ENCODE results near the gene KCNK15.
"Not testable (repeated sequence)": the region's sequence is repeated elsewhere in the genome, so short reads cannot be mapped to it uniquely, and the experiment has no call there.

The KCNK15 gene

DNA sequence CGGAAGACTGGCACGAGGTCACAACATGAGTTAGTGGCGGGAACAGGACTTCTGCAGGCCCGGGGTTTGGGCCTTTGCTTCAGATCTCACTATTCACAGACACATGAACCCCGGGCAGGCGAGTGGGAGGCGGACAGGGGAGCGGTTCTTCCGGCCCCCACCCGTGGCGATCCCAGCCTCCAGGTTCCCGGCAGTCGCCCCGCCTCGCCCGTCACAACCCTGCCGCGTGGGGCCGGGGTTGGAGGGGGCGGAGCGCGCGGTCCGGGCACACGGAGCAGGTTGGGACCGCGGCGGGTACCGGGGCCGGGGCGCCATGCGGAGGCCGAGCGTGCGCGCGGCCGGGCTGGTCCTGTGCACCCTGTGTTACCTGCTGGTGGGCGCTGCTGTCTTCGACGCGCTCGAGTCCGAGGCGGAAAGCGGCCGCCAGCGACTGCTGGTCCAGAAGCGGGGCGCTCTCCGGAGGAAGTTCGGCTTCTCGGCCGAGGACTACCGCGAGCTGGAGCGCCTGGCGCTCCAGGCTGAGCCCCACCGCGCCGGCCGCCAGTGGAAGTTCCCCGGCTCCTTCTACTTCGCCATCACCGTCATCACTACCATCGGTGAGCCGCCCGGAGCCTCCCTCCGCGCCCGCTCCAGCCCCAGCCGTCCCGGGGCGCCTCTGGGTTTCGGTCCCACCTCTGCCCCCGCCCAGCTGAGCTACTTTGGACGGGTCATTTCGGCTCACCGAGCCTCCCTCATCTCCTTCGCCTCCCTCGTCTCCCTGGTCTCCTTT lies at the start of gene KCNK15:
Gene KCNK15, plus strand, starts transcription at position 268 of the 769 bp plus-strand sequence. Its CDS starts 46 bp downstream, at position 314.
- DNase-seq (ENCODE audit: low spot score), result no peak

DNA sequence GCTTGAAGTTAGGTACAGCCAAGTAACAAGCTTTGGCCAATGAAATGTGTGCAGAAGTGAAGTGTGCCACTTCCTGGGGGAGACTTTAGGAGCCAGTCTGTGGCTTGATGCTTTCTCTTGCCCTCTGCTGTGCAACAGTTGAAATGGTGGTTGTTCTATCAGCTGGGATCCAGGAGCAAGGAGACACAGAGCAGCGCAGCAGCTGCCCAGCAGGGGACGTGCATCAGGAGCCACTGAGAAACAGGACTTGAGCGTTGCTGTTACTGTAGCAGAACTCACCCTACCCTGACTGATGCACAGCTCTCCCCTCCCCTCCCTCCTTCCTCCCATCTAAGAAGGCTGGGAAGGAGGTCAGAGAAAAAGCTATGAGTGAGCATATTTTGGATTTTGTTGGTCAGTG lies 49.4 kb upstream of the KCNK15 start:
- DNase-seq (ENCODE audit: low spot score), result no peak

DNA sequence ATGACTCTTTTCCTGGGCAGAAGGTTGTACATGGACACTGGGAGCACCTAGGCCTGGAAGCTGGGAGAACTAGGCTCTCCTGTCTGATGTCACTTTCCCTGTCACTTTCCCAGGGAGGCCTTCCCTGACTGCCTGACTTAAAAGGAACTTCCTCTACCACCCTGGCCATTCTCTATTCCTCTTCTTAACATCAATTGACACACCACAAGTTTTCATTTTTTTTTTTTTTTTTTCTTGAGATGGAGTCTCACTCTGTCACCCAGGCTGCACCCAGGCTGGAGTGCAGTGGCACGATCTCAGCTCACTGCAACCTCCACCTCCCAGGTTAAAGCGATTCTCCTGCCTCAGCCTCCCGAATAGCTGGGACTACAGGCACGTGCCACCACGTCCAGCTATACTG lies 48.6 kb upstream of the KCNK15 start:
- not testable (repeated sequence) for DNase-seq (ENCODE audit: low spot score)

DNA sequence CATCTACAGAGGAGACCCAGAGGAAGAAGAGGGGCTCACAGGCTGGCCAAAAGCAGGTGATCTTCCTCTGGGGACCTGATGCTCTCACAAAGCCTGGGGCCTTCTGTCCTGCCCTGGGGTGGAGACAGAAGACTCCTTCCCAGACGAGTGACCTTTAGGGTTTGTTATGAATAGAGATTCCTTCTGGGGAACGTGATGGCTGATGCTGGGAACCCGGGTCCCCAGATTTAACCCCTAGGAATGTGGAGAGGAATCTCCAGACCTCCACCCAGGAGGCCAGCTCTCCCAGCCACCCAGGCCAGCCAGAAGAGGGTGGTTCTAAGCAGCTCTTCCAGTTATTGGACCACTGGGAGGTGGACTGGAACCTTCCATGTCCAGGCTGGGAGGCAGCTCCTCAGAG lies 47.3 kb upstream of the KCNK15 start:
- DNase-seq (ENCODE audit: low spot score), result no peak

DNA sequence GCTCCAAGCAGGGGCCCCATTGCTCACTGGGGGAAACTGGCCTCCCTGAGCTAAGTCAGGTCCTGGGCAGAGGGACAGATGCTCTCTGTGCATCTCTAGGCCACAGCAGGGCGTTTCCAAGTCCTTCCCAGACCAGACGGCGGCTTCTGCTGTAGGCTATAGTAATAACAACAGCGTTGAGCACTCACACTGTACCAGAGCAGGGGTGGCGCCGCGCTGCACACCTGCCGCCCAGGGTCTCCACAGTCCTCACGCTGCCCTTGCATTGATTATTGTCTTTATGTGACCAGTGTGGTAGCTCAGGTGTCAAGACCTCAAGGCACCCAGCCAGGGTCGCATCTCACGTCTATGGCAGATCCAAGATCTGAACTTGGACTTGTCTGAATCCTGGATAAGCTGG lies 45.4 kb upstream of the KCNK15 start:
- DNase-seq (ENCODE audit: low spot score), result no peak

DNA sequence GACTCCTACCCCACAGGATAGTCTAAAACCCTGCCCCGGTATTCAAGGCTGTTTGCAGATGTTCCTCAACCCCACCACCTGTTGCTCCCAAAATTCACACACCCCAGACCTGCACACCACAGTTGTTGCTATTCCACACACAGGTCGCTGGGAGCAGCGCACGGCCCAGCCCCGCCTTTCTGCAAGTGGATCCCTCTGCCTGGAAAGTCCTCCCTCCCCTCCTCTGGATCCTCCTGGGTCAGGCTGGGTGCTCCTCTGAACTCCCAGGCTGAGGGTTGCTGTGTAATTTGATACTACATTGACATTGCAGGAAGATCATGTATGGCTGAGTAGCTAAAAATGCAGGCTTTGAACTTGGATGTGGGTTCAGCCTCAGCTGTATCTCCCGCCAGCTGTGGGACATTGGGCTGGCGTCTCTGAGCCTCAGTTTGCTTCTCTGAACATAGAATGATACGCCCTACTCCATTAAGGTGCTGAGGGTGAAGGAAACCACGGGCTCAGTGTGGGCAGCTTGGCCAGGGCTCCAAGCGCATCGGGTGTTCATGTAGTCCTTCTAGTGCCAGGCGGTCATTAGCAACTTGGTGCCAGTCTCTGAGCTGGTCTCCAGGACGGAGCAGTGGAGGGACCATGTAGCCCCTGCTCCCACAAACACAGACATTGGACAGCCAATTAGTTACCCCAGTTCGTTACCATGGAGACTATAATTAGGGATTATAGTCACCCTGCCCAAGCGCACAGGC lies 44.4 kb upstream of the KCNK15 start:
- no peak for DNase-seq (ENCODE audit: low spot score)

DNA sequence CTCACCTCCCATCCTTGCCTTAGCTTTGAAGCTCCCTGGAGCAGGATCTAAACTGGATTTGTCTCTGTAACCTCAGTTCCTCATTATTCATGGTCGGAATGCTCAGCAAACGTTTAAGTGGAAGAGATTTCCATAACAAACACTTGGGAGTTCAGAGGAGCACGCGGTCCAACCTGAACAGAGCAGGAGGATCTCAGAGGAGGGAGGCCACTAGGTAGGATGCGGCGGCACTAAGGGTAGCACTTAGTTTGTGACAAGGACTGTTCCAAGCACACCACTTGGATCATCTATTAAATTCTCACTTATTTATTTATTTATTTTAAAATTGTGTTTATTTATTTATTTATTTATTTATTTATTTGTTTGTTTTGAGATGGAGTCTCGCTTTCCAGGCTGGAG lies 43.8 kb upstream of the KCNK15 start:
- DNase-seq (ENCODE audit: low spot score), result no peak

DNA sequence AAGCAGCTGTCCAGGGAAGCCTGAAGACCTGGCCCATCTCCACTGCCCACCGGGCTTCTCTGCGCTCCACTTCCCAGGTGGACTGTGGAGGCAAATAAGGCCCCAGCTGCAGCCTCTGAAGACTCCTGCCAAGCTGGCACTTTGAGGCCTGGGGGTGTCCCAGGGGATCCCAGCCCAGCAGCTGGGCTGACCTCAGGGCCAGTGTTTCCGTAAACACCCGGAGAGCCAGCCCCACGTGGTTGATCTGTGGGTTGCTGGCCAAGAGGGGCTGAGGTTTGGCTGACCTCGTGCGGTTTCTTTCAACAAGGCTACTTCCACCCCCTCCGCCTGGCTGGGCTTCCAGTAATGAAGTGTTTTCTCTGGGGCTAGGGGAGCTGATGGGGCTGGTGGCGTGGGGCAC lies 42.9 kb upstream of the KCNK15 start:
- DNase-seq (ENCODE audit: low spot score), result no peak

DNA sequence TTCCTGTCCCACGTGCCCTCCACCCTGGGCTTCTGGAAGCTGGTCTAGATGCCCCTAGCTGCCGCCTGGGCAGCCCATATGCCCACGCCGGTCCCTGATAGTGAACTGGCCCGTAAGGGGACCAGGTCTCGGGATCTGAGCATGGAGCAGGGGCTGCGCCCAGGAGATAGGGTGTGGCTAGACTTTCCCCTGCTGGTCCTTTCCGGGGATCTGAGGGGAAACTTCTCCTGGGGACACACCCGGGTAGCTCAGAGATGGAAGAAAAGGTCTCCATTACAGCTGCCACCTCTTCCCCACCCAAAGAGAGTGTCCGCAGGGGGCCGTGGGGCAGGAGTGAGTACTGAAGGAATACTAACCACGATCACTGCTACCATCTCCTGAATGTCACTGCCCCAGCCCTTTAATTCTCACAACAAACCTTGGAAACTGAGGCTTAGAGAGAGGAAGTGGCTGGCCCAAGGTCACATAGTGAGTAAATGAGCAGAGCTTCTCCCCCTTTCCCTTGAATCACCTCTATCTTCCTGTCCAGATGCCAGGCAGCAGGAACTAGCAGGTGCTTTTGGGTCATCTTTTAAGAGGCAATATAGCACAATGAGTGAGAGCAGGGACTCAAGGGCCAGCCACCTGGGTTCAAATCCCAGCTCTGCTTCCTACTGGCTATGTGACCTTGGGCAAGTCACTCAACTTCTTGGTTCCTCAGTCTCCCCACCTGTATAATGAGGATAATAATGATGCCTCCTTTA lies 42.3 kb upstream of the KCNK15 start:
- no peak for DNase-seq (ENCODE audit: low spot score)

DNA sequence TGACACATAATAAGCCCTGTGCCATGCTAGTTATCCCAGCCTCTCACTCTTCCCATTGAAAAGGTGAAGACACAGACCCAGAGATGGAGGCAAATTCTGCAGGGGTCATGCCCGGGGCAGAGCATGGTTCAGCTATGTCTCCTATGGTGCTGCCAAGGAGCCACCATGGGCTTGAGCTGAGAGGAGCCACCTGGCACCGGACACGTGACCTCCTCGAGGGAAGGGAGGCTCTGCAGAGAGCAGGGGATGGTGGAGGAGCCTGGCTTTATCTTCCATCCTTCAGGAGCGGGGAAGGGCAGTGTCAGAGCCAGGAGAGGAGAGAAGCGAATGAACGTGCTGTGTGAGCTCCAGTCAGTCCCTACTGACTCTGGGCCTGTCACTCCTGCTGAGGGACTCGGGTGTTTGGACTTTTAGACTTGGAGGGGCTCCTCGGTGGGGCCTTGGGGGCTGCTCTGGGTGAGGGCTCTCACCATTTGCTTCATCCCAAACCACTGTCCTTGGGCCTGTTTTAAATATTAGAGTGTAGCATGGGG lies 41.6 kb upstream of the KCNK15 start:
- DNase-seq (ENCODE audit: low spot score), result no peak

DNA sequence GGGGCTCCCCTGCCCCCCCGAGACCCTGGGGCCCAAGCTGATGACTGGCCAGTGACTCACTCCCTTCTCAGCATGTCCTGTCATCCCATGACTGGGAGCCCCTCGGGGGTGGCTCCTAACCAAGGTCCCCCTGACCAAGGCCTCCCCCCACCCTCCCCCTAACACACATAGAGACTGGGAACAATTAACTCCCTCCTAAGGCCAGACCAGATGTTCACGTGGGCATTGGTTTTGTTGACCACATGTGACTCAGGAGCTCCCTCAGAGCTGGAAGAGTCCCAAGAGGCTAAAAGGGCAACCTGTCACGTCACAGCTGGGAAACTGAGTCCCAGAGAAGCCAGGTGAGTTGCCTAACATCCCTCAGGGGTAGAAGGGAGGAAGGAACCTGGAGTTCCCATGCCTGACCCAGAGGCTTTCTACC lies 41.1 kb upstream of the KCNK15 start:
- DNase-seq (ENCODE audit: low spot score), result no peak

DNA sequence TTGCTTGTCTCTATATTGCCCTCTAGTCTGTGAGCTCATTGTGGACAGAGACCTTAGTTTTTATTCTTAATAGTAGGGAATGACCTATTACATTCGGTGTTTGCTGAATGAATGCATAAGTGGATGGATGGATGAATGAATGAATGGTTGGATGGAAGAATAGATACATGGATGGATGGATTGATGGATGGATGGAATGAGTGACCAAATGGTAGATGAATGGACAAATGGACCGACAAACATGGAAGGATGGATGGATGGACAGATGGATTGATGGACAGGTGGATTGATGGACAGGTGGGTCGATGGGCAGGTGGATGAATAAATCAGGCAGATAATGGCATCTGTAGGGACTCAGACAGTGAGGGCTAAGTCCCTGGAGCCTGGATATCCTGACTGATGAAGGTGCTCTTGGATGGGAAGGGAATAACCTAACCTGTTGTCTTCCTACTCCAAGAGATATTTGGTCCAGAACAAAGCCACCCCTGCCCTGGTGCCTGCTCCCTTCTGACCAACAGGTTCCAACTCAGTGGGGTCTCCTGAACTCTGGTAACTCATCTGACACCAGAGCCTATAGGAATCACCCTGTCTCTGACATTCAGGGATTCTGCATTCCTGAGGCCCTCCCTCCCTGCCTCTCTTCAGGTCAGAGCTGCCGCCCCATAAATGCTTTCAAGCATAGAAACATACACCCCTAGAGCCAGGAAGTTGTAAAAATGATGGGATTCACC lies 40.1 kb upstream of the KCNK15 start:
- DNase-seq (ENCODE audit: low spot score), result no peak

DNA sequence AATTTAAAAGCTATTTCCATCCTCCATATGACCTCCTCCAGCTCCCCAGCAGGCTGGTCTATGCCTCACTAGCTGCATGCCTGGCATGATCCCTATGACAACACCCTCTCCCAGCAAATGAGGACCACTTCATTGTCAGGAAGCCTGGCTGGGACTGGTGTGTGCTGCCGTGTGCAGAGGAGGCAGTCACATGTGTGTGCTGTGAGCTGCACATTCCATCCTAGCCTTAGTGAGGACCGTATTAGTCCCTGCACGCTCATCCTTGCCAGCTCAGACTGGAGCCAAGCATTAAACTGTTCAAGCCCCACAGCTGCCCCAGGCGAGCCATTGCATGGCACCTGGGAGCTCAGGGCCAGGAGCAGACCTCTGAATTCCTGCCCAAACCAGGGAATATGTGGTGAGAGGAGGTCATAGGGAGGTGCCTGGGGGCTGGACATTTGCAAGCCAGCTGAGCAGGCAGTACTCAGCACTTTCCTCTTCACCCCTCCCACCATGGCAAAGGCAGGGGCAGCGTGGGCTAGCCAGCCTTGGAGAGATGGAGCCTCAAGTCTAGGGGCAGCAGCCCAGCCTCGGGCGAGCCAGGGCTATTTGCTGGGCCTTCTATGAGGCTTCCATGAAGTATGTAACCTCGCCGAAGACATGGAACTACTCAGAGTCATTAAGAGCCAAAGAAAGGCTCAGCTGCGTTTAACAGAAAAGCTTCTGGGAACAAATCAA lies 39.2 kb upstream of the KCNK15 start:
- no peak for DNase-seq (ENCODE audit: low spot score)

DNA sequence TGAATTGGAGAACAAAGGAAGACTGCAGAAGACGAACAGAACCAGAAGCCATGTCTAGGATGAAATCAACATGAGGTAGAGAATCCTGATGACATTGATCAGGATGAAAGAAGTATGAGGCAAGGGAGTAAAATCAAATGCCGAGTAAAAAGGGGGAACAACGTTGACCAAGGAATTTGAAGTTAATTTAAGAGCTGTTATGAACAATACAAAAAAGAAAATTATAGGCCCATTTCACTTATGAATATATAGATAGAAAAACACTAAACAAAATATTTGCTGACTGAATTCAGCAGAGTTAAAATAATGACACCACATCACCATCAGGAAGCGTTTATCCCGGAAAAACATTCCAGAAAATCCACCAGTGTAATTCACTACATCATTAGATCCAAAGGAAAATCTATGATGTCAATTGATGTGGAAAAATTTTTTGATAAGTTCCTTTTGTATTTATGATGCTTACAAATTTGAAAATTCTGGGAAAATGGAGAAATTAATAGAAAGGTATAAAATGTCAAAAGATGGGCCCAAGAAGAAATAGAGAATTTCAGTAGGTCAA lies 38.6 kb upstream of the KCNK15 start:
- no peak for DNase-seq (ENCODE audit: low spot score)

DNA sequence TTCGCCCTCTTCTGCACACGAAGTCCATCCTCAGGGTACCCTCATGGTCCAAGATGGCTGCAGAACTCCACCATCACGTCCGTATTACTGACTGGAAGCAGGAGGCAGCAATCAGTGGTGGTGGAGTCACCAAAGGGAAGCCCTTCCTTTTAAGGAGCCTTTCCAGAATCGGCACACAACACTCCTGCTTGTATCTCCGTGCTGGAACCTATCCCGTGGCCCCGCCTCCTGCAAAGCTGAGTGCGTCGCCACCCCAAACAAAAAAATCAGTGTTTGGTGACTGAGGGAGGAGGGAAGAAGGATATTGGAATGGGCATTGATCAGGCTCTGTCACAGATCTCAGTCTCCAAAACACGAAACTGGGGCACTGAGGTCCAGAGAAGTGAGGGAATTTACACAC lies 36.3 kb upstream of the KCNK15 start:
- no peak for DNase-seq (ENCODE audit: low spot score)

DNA sequence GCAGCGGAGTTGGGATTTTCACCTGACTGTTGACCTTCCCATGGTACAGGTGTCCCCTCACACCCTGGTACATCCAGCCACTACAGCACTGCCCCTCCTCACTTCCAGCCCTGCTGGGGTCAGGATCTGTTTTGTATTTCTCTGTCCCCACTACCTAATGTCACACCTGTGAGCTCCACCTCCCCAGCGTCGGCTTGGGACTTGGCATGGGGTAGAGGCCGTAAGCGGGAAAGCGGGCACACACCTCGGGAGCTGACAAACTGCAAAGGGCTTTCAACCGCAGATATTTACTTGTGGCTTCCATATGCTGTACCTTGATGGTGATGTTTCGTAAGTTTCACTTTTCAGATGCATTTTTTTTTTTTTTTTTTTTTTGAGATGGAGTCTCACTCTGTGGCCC lies 35.9 kb upstream of the KCNK15 start:
- DNase-seq (ENCODE audit: low spot score), result no peak

DNA sequence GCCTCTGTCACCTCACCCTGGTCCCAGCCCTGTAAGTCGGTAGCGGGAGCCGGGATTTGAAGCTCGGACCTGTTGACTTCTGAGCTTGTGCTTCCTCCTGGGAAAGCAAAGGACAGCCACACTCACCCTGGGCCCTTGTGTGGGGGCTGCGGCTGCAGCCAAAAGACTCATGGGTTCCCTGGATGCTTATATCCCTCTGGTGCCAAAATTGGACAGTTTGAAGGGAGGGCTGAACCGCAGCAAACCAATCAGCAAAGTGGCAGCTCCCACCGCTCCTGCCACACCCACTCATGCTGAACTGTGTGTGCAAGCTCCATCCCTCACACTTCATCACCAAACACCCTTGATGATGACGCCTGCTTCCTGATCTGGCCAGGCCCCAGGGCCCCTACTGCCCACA lies 34.4 kb upstream of the KCNK15 start:
- DNase-seq (ENCODE audit: low spot score), result no peak

DNA sequence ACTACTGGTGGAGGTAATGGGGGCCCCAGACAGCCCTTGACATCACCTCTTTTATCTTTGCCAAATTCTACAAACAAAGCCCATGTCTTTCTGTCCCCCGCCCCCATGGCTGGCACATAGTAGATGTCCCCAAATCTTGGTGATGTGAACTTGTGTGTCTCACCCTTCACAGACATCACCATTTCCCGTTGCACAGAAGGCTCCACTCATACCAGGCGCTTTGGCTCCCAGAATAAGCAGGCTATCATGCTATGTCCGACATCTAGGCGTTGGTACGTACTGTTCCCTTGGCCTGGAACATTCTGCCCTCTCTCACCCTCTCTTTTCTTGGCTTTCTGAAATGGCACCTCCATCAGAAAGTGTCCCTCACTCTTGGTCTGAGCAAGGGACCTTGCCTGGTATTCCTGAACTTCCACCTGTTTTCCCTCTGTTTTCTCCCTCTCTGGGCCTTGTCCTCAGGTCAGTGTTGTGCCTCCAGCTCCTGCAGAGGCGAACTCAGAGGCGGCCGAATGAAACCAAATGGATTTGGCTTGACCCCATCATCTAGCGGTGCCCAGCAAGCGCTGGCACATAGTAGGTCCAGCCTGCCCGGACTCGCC lies 31.5 kb upstream of the KCNK15 start:
- DNase-seq (ENCODE audit: low spot score), result no peak

DNA sequence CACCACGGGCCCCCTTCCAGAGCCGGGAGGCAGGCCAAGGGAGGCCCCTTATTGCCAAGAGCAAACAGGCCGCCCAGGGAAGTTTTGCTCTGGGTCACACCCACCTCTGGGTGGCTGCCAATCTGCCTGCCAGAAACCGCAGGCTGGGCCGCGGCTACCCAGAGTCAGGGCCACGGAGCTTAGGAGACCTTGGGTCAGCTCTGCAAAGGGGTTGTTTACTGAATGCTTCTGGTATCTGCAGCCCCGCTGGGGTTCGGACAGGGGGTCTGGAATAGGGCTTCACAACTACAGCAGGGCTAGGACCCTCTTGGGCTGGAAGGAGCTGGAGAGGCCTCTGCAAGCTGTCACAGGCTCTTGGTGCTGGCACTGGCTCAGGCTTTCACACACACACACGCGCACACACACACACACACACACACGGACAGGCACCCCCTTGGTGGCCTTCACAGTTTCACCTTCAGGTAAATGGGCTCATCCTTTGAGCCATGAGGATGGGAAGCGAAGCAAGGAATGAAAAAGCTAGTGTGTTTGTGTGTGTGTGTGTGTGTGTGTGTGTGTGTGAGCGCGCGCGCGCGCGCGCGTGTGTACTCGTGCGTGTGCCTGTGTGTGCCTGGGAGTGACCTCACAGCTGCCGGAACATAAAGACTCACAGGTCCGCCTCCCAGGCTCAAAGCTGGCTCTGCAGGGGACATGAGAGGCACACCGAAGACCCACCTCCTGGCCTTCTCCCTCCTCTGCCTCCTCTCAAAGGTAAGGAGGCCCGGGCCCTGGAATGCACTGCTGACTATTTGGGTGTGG lies 30.8 kb upstream of the KCNK15 start, which contains the start of gene CCN5:
Gene CCN5, plus strand, starts transcription at position 669 of the 798 bp plus-strand sequence. Its CDS starts 22 bp downstream, at position 691.
- peak; percentile 46 for DNase-seq (ENCODE audit: low spot score)

All from hematopoietic multipotent progenitor cell treated with erythropoietin and hydrocortisone succinate and interleukin-3 and kit ligand, for 17 days (in vitro differentiated cells).